ENCODE results near the gene ATF4.

DNA sequence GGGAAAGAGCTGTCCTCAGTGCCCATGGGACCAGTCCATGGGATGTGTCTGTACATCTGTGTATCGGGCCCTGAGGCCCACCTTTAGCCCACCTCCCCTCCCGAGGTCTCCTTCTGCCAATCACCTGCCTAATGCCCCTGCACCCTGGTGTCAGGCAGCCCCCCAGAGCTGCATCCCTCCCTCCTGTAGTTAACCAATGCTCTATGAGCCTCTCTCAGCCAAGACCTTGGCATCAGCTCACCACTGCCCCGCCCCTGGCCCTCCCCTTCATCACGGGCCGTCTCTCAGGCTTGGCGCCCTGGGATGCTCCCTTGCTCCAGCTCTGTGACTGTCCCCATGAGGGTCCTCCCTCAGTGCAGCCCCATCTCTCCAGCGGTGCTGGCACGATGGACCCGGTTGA lies 45.0 kb upstream of the ATF4 start:
- TF ChIP-seq SUZ12 (IDR thresholded peaks at IDR 0.05) (no peak), SP1 (IDR thresholded peaks at IDR 0.05) (no peak), FOXM1 (IDR thresholded peaks at IDR 0.05; ENCODE audit: borderline replicate concordance) (no peak)
